ENCODE measurements around the gene MROH8. TPM values are rescaled to one million over a fixed set of nuclear protein-coding genes. Genes with fewer than 3 reads are reported as not detected.

The MROH8 gene
- polyA plus RNA-seq, 1 of the 3 experiments (the other 2 are of a cell fraction), result 3.5 TPM

GRCh38 chr20:37133952-37134351, 45.4 kb downstream of the MROH8 start:
- TF ChIP-seq GATA2 (CRISPR knock-in tag; IDR thresholded peaks at IDR 0.05) (no peak), MEF2A (IDR thresholded peaks at IDR 0.05; ENCODE audit: borderline replicate concordance, low read depth) (no peak)

GRCh38 chr20:37131486-37131885, 47.9 kb downstream of the MROH8 start:
- POLR2A ChIA-PET, result no interaction called here
- Histone ChIP-seq H3K9me2 (no peaks in the 10 kb centered on the region), H3K9ac (no peak overlapping the region), H3F3A (replicated peaks; ENCODE audit: insufficient read depth) (no peaks in the 10 kb centered on the region), H2AFZ (ENCODE audit: low read depth) (no peak overlapping the region), H3K9me3 (no peaks in the 10 kb centered on the region), H3K36me3 (replicated peaks in 1 of 2; ENCODE audit: control insufficient read depth in 1 of 2, insufficient read depth in 2 of 2, low read length in 1 of 2) (no peaks in the 10 kb centered on the region), H3K4me2 (no peak overlapping the region), H3K27me3 (ENCODE audit: insufficient read depth) (no peaks in the 10 kb centered on the region), H3K4me3 (ENCODE audit: low read depth in 2 of 2, low read length in 1 of 2) (no peak overlapping the region), H3K79me2 (ENCODE audit: insufficient read depth) (no peaks in the 10 kb centered on the region), H4K20me1 (ENCODE audit: insufficient read depth) (no peaks in the 10 kb centered on the region), H3K4me1 (ENCODE audit: control insufficient read depth in 1 of 2, insufficient read depth in 2 of 2, low read depth in 1 of 2, low read length in 1 of 2) (peaks cover 0 to 3% of the 10 kb centered on the region in 2 experiments; a peak in 1 of 4 replicates), H3K27ac (ENCODE audit: low read depth in 2 of 2, low read length in 1 of 2) (no peak overlapping the region)
- 87% methylated on average over 3 of the region's 3 CpGs for WGBS (ENCODE audit: low lambda C conversion rate)
- no peak for DNase-seq
- TF ChIP-seq FOXM1 (IDR thresholded peaks at IDR 0.05; ENCODE audit: low read depth) (no peak), RXRA (IDR thresholded peaks at IDR 0.05; ENCODE audit: borderline replicate concordance, low read depth) (no peak), MAX (IDR thresholded peaks at IDR 0.05; ENCODE audit: low read depth) (no peak), USF1 (IDR thresholded peaks at IDR 0.05; ENCODE audit: borderline replicate concordance, low read depth) (no peak), TAF1 (IDR thresholded peaks at IDR 0.05; ENCODE audit: borderline replicate concordance, low read depth, low read length) (no peak), GATA2 (CRISPR knock-in tag; IDR thresholded peaks at IDR 0.05) (no peak), EZH2phosphoT487 (IDR thresholded peaks at IDR 0.05; ENCODE audit: borderline replicate concordance, low read depth) (no peak), MXI1 (IDR thresholded peaks at IDR 0.05; ENCODE audit: low read depth, low read length) (no peak), ELF1 (IDR thresholded peaks at IDR 0.05) (no peak), USF2 (IDR thresholded peaks at IDR 0.05; ENCODE audit: borderline replicate concordance, low read depth, low read length) (no peak), GABPA (IDR thresholded peaks at IDR 0.05; ENCODE audit: low read depth) (no peak), REST (IDR thresholded peaks at IDR 0.05; ENCODE audit: low read depth, low read length) (no peak), EP300 (IDR thresholded peaks at IDR 0.05; ENCODE audit: borderline replicate concordance in 1 of 2, low read depth in 1 of 2, low read length in 1 of 2) (no peak), CHD2 (IDR thresholded peaks at IDR 0.05; ENCODE audit: low read length, partially characterized antibody) (no peak), JUND (IDR thresholded peaks at IDR 0.05) (no peak), ZBTB33 (IDR thresholded peaks at IDR 0.05; ENCODE audit: borderline replicate concordance, low read depth) (no peak), MEF2A (IDR thresholded peaks at IDR 0.05; ENCODE audit: borderline replicate concordance, low read depth) (no peak), FOXJ3 (CRISPR knock-in tag; IDR thresholded peaks at IDR 0.05) (no peak), TCF12 (IDR thresholded peaks at IDR 0.05) (no peak), NRF1 (IDR thresholded peaks at IDR 0.05; ENCODE audit: low read depth, low read length) (no peak)
- CTCF ChIA-PET, result no interaction called here

More at GRCh38 chr20:37133952-37134351, 45.4 kb downstream of the MROH8 start:
- WGBS (ENCODE audit: low lambda C conversion rate), result 97% methylated on average over 2 of the region's 2 CpGs
- Histone ChIP-seq H3K27me3 (ENCODE audit: insufficient read depth) (no peaks in the 10 kb centered on the region), H3K4me3 (ENCODE audit: low read depth in 2 of 2, low read length in 1 of 2) (no peak overlapping the region), H3K36me3 (replicated peaks in 1 of 2; ENCODE audit: control insufficient read depth in 1 of 2, insufficient read depth in 2 of 2, low read length in 1 of 2) (no peaks in the 10 kb centered on the region), H3K4me2 (no peak overlapping the region), H2AFZ (ENCODE audit: low read depth) (no peak overlapping the region), H4K20me1 (ENCODE audit: insufficient read depth) (no peaks in the 10 kb centered on the region), H3K9me2 (no peaks in the 10 kb centered on the region), H3K4me1 (ENCODE audit: control insufficient read depth in 1 of 2, insufficient read depth in 2 of 2, low read depth in 1 of 2, low read length in 1 of 2) (peaks cover 0 to 3% of the 10 kb centered on the region in 2 experiments; a peak in 1 of 4 replicates), H3K79me2 (ENCODE audit: insufficient read depth) (no peaks in the 10 kb centered on the region), H3K9me3 (no peaks in the 10 kb centered on the region), H3K9ac (no peak overlapping the region), H3K27ac (ENCODE audit: low read depth in 2 of 2, low read length in 1 of 2) (no peak overlapping the region), H3F3A (replicated peaks; ENCODE audit: insufficient read depth) (no peaks in the 10 kb centered on the region)
- CTCF ChIA-PET, result no interaction called here
- POLR2A ChIA-PET, result no interaction called here
- peak; percentile 25 for DNase-seq
